ENCODE measurements around the gene CDC25B.
A peak's percentile ranks its signal among the peaks of the same experiment; 100 is the strongest.

CDC25B gene

GRCh38 chr20:3812259-3812681, 16.2 kb downstream of the CDC25B start:
- Histone ChIP-seq H3K27me3 (no peaks in the 10 kb centered on the region), H3K4me3 (no peak overlapping the region), H3K4me1 (peaks cover 0 to 51% (median 35%) of the 10 kb centered on the region in 4 donors), H3K27ac (peak overlapping the region; percentile 82 to 84), H3K9me3 (no peaks in the 10 kb centered on the region), H3K36me3 (no peaks in the 10 kb centered on the region)
- no peak for DNase-seq
- no peak for TF ChIP-seq CTCF (IDR thresholded peaks at IDR 0.05)
- intact Hi-C loops (cut with DNase I; ENCODE audit: low total_unique reads): no loop called here

- no peak for DNase-seq
- H3K4me3 ChIP-seq: no peak overlapping the region
- TF ChIP-seq CTCF (IDR thresholded peaks at IDR 0.05): no peak
- intact Hi-C loops (cut with DNase I; ENCODE audit: low total_unique reads): no loop called here
- peak overlapping the region; percentile 82 to 84 for H3K27ac ChIP-seq
- peaks cover 0 to 42% (median 26%) of the 10 kb centered on the region in 4 donors for H3K4me1 ChIP-seq
- H3K27me3 ChIP-seq: no peaks in the 10 kb centered on the region
- H3K36me3 ChIP-seq: no peaks in the 10 kb centered on the region
- no peaks in the 10 kb centered on the region for H3K9me3 ChIP-seq
Measured at GRCh38 chr20:3812975-3813847, 17.1 kb downstream of the CDC25B start.

- Histone ChIP-seq H3K36me3 (no peaks in the 10 kb centered on the region), H3K27ac (no peak overlapping the region), H3K27me3 (no peaks in the 10 kb centered on the region), H3K9me3 (no peaks in the 10 kb centered on the region), H3K4me1 (peaks cover 0 to 34% (median 20%) of the 10 kb centered on the region in 4 donors), H3K4me3 (no peak overlapping the region)
- DNase-seq: no peak
- intact Hi-C loops (cut with DNase I; ENCODE audit: low total_unique reads): no loop called here
- TF ChIP-seq CTCF (IDR thresholded peaks at IDR 0.05): no peak
Measured at GRCh38 chr20:3813848-3814581, 17.9 kb downstream of the CDC25B start.

- no peaks in the 10 kb centered on the region for H3K9me3 ChIP-seq
- TF ChIP-seq CTCF (IDR thresholded peaks at IDR 0.05): no peak
Measured at GRCh38 chr20:3814928-3815495, 18.9 kb downstream of the CDC25B start.

GRCh38 chr20:3815703-3816315, 19.7 kb downstream of the CDC25B start:
- no peaks in the 10 kb centered on the region for H3K27me3 ChIP-seq
- H3K4me1 ChIP-seq: peaks cover 0 to 25% (median 16%) of the 10 kb centered on the region in 4 donors
- H3K4me3 ChIP-seq: no peak overlapping the region
- no peaks in the 10 kb centered on the region for H3K9me3 ChIP-seq
- no peaks in the 10 kb centered on the region for H3K36me3 ChIP-seq
- no peak overlapping the region for H3K27ac ChIP-seq
- intact Hi-C loops (cut with DNase I; ENCODE audit: low total_unique reads): no loop called here
- no peak for DNase-seq
- no peak for TF ChIP-seq CTCF (IDR thresholded peaks at IDR 0.05)

More at GRCh38 chr20:3814928-3815495, 18.9 kb downstream of the CDC25B start:
- H3K4me3 ChIP-seq: no peak overlapping the region
- peaks cover 0 to 33% (median 22%) of the 10 kb centered on the region in 4 donors for H3K4me1 ChIP-seq
- H3K36me3 ChIP-seq: no peaks in the 10 kb centered on the region
- no peak overlapping the region for H3K27ac ChIP-seq
- no peaks in the 10 kb centered on the region for H3K27me3 ChIP-seq
- intact Hi-C loops (cut with DNase I; ENCODE audit: low total_unique reads): no loop called here
- no peak for DNase-seq

All from tibial artery (tissue), 4 donors.